Ishikawa (cell line): ENCODE data around the gene TNC.

Experiments
- CEBPB ChIP-seq: IDR thresholded peaks from 2 replicates; pipeline ENCODE4 v1.6.1; 2012
- CREB1 ChIP-seq: IDR thresholded peaks from 2 replicates; pipeline ENCODE4 v1.6.1; 2012; ENCODE audit warnings: low read depth
- EP300 ChIP-seq: IDR thresholded peaks from 2 replicates; pipeline ENCODE4 v1.6.1; 2012; ENCODE audit warnings: borderline replicate concordance
- FOXM1 ChIP-seq: IDR thresholded peaks from 2 replicates; pipeline ENCODE4 v1.6.1; 2012; ENCODE audit warnings: low read depth, borderline replicate concordance
- NFIC ChIP-seq: IDR thresholded peaks from 2 replicates; pipeline ENCODE4 v1.6.1; 2012
- RAD21 ChIP-seq: IDR thresholded peaks from 2 replicates; pipeline ENCODE4 v1.6.1; 2012; ENCODE audit warnings: low read depth
- TAF1 ChIP-seq: IDR thresholded peaks from 2 replicates; pipeline ENCODE4 v1.6.1; 2012; ENCODE audit warnings: low read depth, mild to moderate bottlenecking
- YY1 ChIP-seq: IDR thresholded peaks from 2 replicates; pipeline ENCODE4 v1.6.1; 2012; ENCODE audit warnings: low read depth
- TF ChIP-seq, protein P1 (sequence below): IDR thresholded peaks from 2 replicates; pipeline ENCODE4 v1.6.1; 2012; ENCODE audit warnings: low read depth, mild to moderate bottlenecking
- TF ChIP-seq, protein P2 (sequence below): IDR thresholded peaks from 2 replicates; pipeline ENCODE4 v1.6.1; 2012

DNA sequence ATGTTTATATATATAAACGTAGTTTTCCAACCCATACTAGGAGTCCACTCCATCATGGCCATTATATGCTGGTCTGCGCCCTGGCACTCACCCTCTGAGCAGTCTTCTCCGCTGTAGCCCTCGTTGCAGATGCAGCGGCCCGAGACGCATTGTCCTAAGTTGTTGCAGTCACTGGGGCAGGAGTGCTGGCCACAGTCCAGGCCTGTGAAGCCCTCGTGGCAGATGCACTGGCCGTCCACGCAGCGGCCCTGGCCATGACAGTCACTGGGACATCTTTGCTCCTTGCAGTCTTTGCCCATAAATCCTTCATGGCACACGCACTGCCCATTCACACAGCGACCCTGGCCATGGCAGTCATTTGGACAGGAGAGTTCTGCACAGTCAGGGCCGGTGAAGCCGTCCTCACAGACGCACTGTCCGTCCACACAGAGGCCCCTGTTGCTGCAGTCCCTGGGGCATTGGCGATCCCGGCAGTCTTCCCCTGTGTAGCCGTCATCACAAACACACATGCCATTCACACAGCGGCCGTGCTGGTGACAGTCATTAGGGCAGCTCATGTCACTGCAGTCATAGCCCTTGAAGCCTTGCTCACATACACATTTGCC, 32.1 kb downstream of the TNC start:
- TF ChIP-seq CEBPB (no peak), TAF1 (no peak), YY1 (no peak), NFIC (no peak), FOXM1 (no peak), EP300 (no peak), RAD21 (no peak), CREB1 (no peak)
- TF ChIP-seq, protein P1, sequence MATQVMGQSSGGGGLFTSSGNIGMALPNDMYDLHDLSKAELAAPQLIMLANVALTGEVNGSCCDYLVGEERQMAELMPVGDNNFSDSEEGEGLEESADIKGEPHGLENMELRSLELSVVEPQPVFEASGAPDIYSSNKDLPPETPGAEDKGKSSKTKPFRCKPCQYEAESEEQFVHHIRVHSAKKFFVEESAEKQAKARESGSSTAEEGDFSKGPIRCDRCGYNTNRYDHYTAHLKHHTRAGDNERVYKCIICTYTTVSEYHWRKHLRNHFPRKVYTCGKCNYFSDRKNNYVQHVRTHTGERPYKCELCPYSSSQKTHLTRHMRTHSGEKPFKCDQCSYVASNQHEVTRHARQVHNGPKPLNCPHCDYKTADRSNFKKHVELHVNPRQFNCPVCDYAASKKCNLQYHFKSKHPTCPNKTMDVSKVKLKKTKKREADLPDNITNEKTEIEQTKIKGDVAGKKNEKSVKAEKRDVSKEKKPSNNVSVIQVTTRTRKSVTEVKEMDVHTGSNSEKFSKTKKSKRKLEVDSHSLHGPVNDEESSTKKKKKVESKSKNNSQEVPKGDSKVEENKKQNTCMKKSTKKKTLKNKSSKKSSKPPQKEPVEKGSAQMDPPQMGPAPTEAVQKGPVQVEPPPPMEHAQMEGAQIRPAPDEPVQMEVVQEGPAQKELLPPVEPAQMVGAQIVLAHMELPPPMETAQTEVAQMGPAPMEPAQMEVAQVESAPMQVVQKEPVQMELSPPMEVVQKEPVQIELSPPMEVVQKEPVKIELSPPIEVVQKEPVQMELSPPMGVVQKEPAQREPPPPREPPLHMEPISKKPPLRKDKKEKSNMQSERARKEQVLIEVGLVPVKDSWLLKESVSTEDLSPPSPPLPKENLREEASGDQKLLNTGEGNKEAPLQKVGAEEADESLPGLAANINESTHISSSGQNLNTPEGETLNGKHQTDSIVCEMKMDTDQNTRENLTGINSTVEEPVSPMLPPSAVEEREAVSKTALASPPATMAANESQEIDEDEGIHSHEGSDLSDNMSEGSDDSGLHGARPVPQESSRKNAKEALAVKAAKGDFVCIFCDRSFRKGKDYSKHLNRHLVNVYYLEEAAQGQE = no peak
- TF ChIP-seq, protein P2, sequence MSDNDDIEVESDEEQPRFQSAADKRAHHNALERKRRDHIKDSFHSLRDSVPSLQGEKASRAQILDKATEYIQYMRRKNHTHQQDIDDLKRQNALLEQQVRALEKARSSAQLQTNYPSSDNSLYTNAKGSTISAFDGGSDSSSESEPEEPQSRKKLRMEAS = no peak
